Mesothelial cell of epicardium (in vitro differentiated cells): ENCODE measurements around the gene ALDOA. TPM values are rescaled to one million over a fixed set of nuclear protein-coding genes. Genes with fewer than 3 reads are reported as not detected.

Experiments
- DNase-seq, 2 experiments: peaks; one replicate each; pipeline ENCODE4 v3.0.0; 2021; ENCODE audit warnings: low spot score in 2 of 2; ENCODE audit not compliant: unreplicated experiment in 2 of 2
- H3K27ac Mint-ChIP-seq: 2 replicates; pipeline ENCODE4 v1.8.0; 2021; ENCODE audit warnings: mixed read lengths
- H3K27me3 Mint-ChIP-seq: 2 replicates; pipeline ENCODE4 v1.8.0; 2021; ENCODE audit warnings: low read depth, mixed read lengths
- H3K36me3 Mint-ChIP-seq: 2 replicates; pipeline ENCODE4 v1.8.0; 2021; ENCODE audit warnings: mixed read lengths
- H3K4me1 Mint-ChIP-seq: 2 replicates; pipeline ENCODE4 v1.8.0; 2021; ENCODE audit warnings: mixed read lengths
- H3K4me3 Mint-ChIP-seq: 2 replicates; pipeline ENCODE4 v1.8.0; 2021; ENCODE audit warnings: mild to moderate bottlenecking, moderate library complexity, mixed read lengths
- H3K9me3 Mint-ChIP-seq: 2 replicates; pipeline ENCODE4 v1.8.0; 2021; ENCODE audit warnings: mixed read lengths
- CTCF ChIP-seq: fragments of 200-600 bp; sonication (generic); IDR thresholded peaks from one replicate; pipeline ENCODE4 v1.5.0; 2021; ENCODE audit warnings: antibody characterized with exemption; ENCODE audit not compliant: unreplicated experiment
- total RNA-seq: library from RNA; stranded (reverse); gene quantifications from 3 replicates; pipeline ENCODE4 v1.2.1, GENCODE V29; 2021

The ALDOA gene
- total RNA-seq, 1 donor from 2014 or later: 618 TPM

- Mint-ChIP-seq H3K4me1 (peaks cover 43% of the 10 kb centered on the region), H3K27me3 (no peaks in the 10 kb centered on the region), H3K4me3 (peak overlapping the region; percentile 87), H3K9me3 (no peaks in the 10 kb centered on the region), H3K36me3 (peaks cover 30% of the 10 kb centered on the region), H3K27ac (peak overlapping the region; percentile 99)
- no peak for DNase-seq
- no peak for TF ChIP-seq CTCF
Observed at GRCh38 chr16:30067584-30067916, 2.0 kb downstream of the ALDOA start.

GRCh38 chr16:30068333-30068732, 2.8 kb downstream of the ALDOA start:
- H3K27me3 Mint-ChIP-seq: no peaks in the 10 kb centered on the region
- H3K27ac Mint-ChIP-seq: peak overlapping the region; percentile 66
- H3K4me1 Mint-ChIP-seq: peaks cover 43% of the 10 kb centered on the region
- no peak for DNase-seq
- H3K9me3 Mint-ChIP-seq: no peaks in the 10 kb centered on the region
- H3K4me3 Mint-ChIP-seq: peak overlapping the region; percentile 45
- TF ChIP-seq CTCF: no peak
- H3K36me3 Mint-ChIP-seq: peaks cover 30% of the 10 kb centered on the region

- H3K9me3 Mint-ChIP-seq: no peaks in the 10 kb centered on the region
- DNase-seq: no peak
- peak; percentile 64 for TF ChIP-seq CTCF
- no peaks in the 10 kb centered on the region for H3K27me3 Mint-ChIP-seq
- peaks cover 37% of the 10 kb centered on the region for H3K4me1 Mint-ChIP-seq
- peak overlapping the region; percentile 71 for H3K27ac Mint-ChIP-seq
- H3K4me3 Mint-ChIP-seq: peak overlapping the region; percentile 45
- H3K36me3 Mint-ChIP-seq: peaks cover 30% of the 10 kb centered on the region
Observed at GRCh38 chr16:30068750-30069610, 3.4 kb downstream of the ALDOA start.

GRCh38 chr16:30069611-30070462, 4.3 kb downstream of the ALDOA start:
- no peak for DNase-seq
- peak overlapping the region; percentile 71 for H3K27ac Mint-ChIP-seq

GRCh38 chr16:30070490-30070889, 4.9 kb downstream of the ALDOA start:
- no peak for DNase-seq
- peak overlapping the region; percentile 69 for H3K27ac Mint-ChIP-seq
- TF ChIP-seq CTCF: no peak
- H3K4me1 Mint-ChIP-seq: peaks cover 33% of the 10 kb centered on the region
- H3K27me3 Mint-ChIP-seq: no peaks in the 10 kb centered on the region
- H3K36me3 Mint-ChIP-seq: peaks cover 30% of the 10 kb centered on the region
- no peak overlapping the region for H3K4me3 Mint-ChIP-seq
- no peaks in the 10 kb centered on the region for H3K9me3 Mint-ChIP-seq

More at GRCh38 chr16:30069611-30070462, 4.3 kb downstream of the ALDOA start:
- no peaks in the 10 kb centered on the region for H3K9me3 Mint-ChIP-seq
- no peak for TF ChIP-seq CTCF
- H3K27me3 Mint-ChIP-seq: no peaks in the 10 kb centered on the region
- H3K36me3 Mint-ChIP-seq: peaks cover 30% of the 10 kb centered on the region
- H3K4me3 Mint-ChIP-seq: no peak overlapping the region
- H3K4me1 Mint-ChIP-seq: peaks cover 32% of the 10 kb centered on the region
